Measurements from ENCODE around the gene KDSR.

- TF ChIP-seq EZH2phosphoT487 (IDR thresholded peaks at IDR 0.05; ENCODE audit: insufficient read depth, low read depth) (no peak), EZH2 (IDR thresholded peaks at IDR 0.05; ENCODE audit: insufficient read depth, poor library complexity, severe bottlenecking) (no peak)
These were observed 21.0 kb downstream of the KDSR start for GRCh38 chr18:63346031-63346430.
